Gastroesophageal sphincter (tissue), 3 donors: ENCODE results near the gene MIB2.

Experiments
- POLR2A ChIP-seq, 2 donors: fragments of 450-650 bp; IDR thresholded peaks; one replicate each; pipeline ENCODE4 v1.6.1; 2017; ENCODE audit warnings: antibody characterized with exemption in 2 of 2, mild to moderate bottlenecking in 2 of 2, moderate library complexity in 1 of 2
- TF ChIP-seq, protein P1 (sequence below), 4 experiments: fragments of 200-600 bp in 2 of 4; fragments of 450-650 bp in 2 of 4; sonication (generic) in 1 of 4; IDR thresholded peaks; one replicate each; pipeline ENCODE4 v1.5.1; 2017 to 2019; ENCODE audit warnings: antibody characterized with exemption in 4 of 4, mild to moderate bottlenecking in 2 of 4, moderate library complexity in 2 of 4

DNA sequence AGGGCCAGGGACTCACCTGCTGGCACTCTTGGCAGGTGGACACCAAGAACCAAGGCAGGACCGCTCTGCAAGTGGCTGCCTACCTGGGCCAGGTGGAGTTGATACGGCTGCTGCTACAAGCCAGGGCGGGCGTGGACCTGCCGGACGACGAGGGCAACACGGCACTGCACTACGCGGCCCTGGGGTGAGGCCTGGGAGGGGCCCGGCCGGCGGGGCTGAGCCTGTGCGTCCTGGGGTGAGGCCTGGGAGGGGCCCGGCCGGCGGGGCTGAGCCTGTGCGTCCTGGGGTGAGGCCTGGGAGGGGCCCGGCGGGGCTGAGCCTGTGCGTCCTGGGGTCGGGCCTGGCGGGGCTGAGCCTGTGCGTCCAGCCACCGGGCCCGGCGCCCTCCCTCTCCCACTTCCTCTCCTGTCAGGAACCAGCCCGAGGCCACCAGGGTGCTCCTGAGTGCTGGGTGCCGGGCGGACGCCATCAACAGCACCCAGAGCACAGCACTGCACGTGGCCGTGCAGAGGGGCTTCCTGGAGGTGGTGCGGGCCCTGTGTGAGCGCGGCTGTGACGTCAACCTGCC lies 12.0 kb downstream of the MIB2 start:
- TF ChIP-seq, protein P1, sequence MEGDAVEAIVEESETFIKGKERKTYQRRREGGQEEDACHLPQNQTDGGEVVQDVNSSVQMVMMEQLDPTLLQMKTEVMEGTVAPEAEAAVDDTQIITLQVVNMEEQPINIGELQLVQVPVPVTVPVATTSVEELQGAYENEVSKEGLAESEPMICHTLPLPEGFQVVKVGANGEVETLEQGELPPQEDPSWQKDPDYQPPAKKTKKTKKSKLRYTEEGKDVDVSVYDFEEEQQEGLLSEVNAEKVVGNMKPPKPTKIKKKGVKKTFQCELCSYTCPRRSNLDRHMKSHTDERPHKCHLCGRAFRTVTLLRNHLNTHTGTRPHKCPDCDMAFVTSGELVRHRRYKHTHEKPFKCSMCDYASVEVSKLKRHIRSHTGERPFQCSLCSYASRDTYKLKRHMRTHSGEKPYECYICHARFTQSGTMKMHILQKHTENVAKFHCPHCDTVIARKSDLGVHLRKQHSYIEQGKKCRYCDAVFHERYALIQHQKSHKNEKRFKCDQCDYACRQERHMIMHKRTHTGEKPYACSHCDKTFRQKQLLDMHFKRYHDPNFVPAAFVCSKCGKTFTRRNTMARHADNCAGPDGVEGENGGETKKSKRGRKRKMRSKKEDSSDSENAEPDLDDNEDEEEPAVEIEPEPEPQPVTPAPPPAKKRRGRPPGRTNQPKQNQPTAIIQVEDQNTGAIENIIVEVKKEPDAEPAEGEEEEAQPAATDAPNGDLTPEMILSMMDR (IDR thresholded peaks at IDR 0.05): no peak
- no peak for TF ChIP-seq POLR2A (IDR thresholded peaks at IDR 0.05)
